Inflammatory macrophage treated with lipopolysaccharide for 1 hour (primary cell): ENCODE data around the gene ZNF506.
"Not testable (repeated sequence)": the region's sequence is repeated elsewhere in the genome, so short reads cannot be mapped to it uniquely, and the experiment has no call there.

ENCODE experiments used
- DNase-seq, 2 donors: peaks; one replicate each; pipeline ENCODE4 v3.0.0-alpha.2; 2020 to 2022

The ZNF506 gene

GRCh38 chr19:19743921-19744320, 77.6 kb downstream of the ZNF506 start:
- not testable (repeated sequence) for DNase-seq

GRCh38 chr19:19743176-19743575, 78.4 kb downstream of the ZNF506 start:
- DNase-seq, result no peak

- DNase-seq, result no peak
These were observed 78.8 kb downstream of the ZNF506 start for GRCh38 chr19:19742773-19743172.
